DND-41 (cell line): Measurements from ENCODE around the gene HERC3.

Source experiments
- ATAC-seq: fragments of 200-7000 bp; cut with Tn5 transposase; 3 replicates; pipeline ENCODE4 v1.9.1; 2021; ENCODE audit warnings: low read depth; ENCODE audit not compliant: insufficient read depth
- DNase-seq: peaks from one replicate; pipeline ENCODE4 v3.0.0-alpha.2; 2020
- H2AFZ ChIP-seq: 2 replicates; pipeline ENCODE4 v1.6.0; 2012; ENCODE audit warnings: low read depth, low read length
- H3K27ac ChIP-seq: 2 replicates; pipeline ENCODE4 v1.5.1; 2012; ENCODE audit warnings: low read length, inconsistent platforms
- H3K27me3 ChIP-seq: fragments of 200-600 bp; sonication (generic); 2 replicates; pipeline ENCODE4 v1.6.0; 2012; ENCODE audit warnings: low read length, mild to moderate bottlenecking, inconsistent platforms; ENCODE audit not compliant: insufficient read depth, poor library complexity
- H3K36me3 ChIP-seq: 2 replicates; pipeline ENCODE4 v1.5.1; 2012; ENCODE audit warnings: low read length, inconsistent platforms; ENCODE audit not compliant: insufficient read depth
- H3K4me1 ChIP-seq: 2 replicates; pipeline ENCODE4 v1.5.1; 2012; ENCODE audit warnings: mild to moderate bottlenecking, low read length; ENCODE audit not compliant: insufficient read depth
- H3K4me2 ChIP-seq: 2 replicates; pipeline ENCODE4 v1.6.0; 2012; ENCODE audit warnings: mild to moderate bottlenecking, moderate library complexity, low read length, inconsistent platforms; ENCODE audit not compliant: insufficient read depth
- H3K4me3 ChIP-seq, 2 experiments: fragments of 200-600 bp in 1 of 2; shearing (Covaris generic) in 1 of 2; 2 replicates each; pipeline ENCODE4 v1.5.1; 2012 to 2016; ENCODE audit warnings: inconsistent platforms in 2 of 2, low read length in 2 of 2, mild to moderate bottlenecking in 2 of 2, low read depth in 1 of 2, moderate library complexity in 1 of 2
- H3K79me2 ChIP-seq: 2 replicates; pipeline ENCODE4 v1.6.0; 2012; ENCODE audit warnings: low read length, inconsistent platforms; ENCODE audit not compliant: insufficient read depth
- H3K9ac ChIP-seq: 2 replicates; pipeline ENCODE4 v1.6.0; 2012; ENCODE audit warnings: low read depth, mild to moderate bottlenecking, inconsistent platforms, low read length, moderate library complexity
- H3K9me3 ChIP-seq: 2 replicates; pipeline ENCODE4 v1.5.1; 2012; ENCODE audit warnings: low read length, moderate library complexity, mild to moderate bottlenecking, inconsistent platforms; ENCODE audit not compliant: insufficient read depth, severe bottlenecking
- H4K20me1 ChIP-seq: 2 replicates; pipeline ENCODE4 v1.6.0; 2012; ENCODE audit warnings: low read length; ENCODE audit not compliant: insufficient read depth
- CTCF ChIP-seq: IDR thresholded peaks from 2 replicates; pipeline ENCODE4 v1.5.1; 2012; ENCODE audit warnings: borderline replicate concordance, low read length, moderate library complexity, mild to moderate bottlenecking; ENCODE audit not compliant: poor library complexity, severe bottlenecking; ENCODE audit errors: extremely low read depth
- EZH2 ChIP-seq: IDR thresholded peaks from 3 replicates; pipeline ENCODE4 v1.6.1; 2012; ENCODE audit warnings: borderline replicate concordance, low read depth, mild to moderate bottlenecking, moderate library complexity, low read length, inconsistent platforms; ENCODE audit not compliant: severe bottlenecking

The HERC3 gene

DNA sequence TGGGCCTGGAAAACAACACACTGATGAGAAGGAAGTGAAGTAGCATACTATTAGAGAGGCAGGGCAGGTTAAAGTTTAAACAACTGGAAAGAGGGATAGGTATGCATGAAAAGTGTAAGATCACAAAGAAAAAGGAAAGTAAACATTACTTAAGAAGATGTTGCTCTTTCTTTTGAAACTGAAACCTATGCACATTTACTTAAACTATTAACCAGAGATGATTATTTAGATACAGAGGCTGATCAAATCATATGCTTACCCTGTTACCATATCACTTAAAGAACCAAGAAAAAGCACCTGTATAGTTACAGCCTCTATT is 67.6 kb downstream of the HERC3 start:
- Histone ChIP-seq H3K27me3 (no peaks in the 10 kb centered on the region), H3K36me3 (peaks cover 27% of the 10 kb centered on the region), H3K4me3 (no peak overlapping the region), H3K4me2 (no peak overlapping the region), H3K27ac (no peak overlapping the region), H3K79me2 (no peaks in the 10 kb centered on the region), H2AFZ (no peak overlapping the region), H3K9me3 (no peaks in the 10 kb centered on the region), H3K4me1 (no peaks in the 10 kb centered on the region), H4K20me1 (no peaks in the 10 kb centered on the region), H3K9ac (no peak overlapping the region)
- DNase-seq (no peak), ATAC-seq (no peak)
- TF ChIP-seq CTCF (no peak), EZH2 (no peak)

DNA sequence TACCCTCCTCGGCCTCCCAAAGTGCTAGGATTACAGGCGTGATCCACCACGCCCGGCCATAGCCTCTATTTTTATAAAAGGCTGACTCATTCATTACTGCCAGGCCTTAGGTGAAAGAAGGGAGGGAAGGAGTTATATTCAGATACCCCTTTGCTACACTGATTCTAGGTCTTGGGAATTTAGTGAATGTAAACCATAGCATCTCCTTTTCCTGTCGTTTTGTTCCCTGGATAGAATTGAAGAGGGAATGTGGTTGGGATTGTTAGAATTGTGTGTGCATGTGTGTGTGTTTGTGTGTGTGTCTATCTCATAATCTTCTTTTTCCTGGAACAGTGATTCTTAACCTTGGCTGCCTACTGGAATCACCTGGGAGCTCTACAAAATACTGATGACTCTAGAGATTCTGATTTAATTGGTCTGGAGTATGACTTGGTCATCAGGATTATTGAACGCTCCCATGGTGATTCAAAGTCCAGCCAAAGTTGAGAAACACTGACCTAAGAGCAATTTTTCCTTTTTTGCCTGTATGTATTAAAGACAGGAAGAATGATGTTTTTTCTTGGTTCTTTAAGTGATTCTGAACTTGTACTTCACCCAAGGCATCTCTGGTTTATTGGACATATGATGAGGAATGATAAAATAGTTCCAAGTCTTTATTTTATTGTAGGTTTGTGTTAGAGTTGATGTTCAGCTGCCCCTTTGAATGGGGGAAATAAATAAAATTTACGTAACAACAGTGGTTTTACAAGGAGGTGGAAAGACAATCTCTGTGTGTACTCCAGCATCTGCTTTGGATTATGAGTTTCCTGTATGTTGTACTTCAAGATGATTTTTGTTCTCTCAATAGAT is 68.4 kb downstream of the HERC3 start:
- ATAC-seq = no peak
- Histone ChIP-seq H3K79me2 (no peaks in the 10 kb centered on the region), H3K27ac (no peak overlapping the region), H3K9ac (no peak overlapping the region), H3K27me3 (no peaks in the 10 kb centered on the region), H3K4me1 (no peaks in the 10 kb centered on the region), H2AFZ (no peak overlapping the region), H4K20me1 (no peaks in the 10 kb centered on the region), H3K9me3 (no peaks in the 10 kb centered on the region), H3K36me3 (peaks cover 19% of the 10 kb centered on the region), H3K4me3 (no peak overlapping the region), H3K4me2 (no peak overlapping the region)
- TF ChIP-seq CTCF (no peak), EZH2 (no peak)
- no peak for DNase-seq

- Histone ChIP-seq H2AFZ (no peak overlapping the region), H3K4me3 (no peak overlapping the region)
- TF ChIP-seq EZH2 = no peak
- TF ChIP-seq CTCF = no peak
Observed at GRCh38 chr4:88661739-88662138, 69.5 kb downstream of the HERC3 start.

More at GRCh38 chr4:88661739-88662138, 69.5 kb downstream of the HERC3 start:
- no peak for ATAC-seq
- DNase-seq = no peak
- H3K27me3 ChIP-seq = no peaks in the 10 kb centered on the region
- no peak overlapping the region for H3K9ac ChIP-seq
- no peak overlapping the region for H3K4me2 ChIP-seq
- H3K79me2 ChIP-seq = no peaks in the 10 kb centered on the region
- peaks cover 11% of the 10 kb centered on the region for H3K36me3 ChIP-seq
- H4K20me1 ChIP-seq = no peaks in the 10 kb centered on the region
- no peaks in the 10 kb centered on the region for H3K9me3 ChIP-seq
- no peak overlapping the region for H3K27ac ChIP-seq
- H3K4me1 ChIP-seq = no peaks in the 10 kb centered on the region
